H1 (cell line): ENCODE results near the gene UBR3. TPM values are rescaled to one million over a fixed set of nuclear protein-coding genes. Genes with fewer than 3 reads are reported as not detected.

Experiments used
- CTCF ChIA-PET: fragments of 300-600 bp; sonication (Branson Sonifier 250); formaldehyde crosslinking; loops from one replicate; lab custom pipeline; 2021; ENCODE audit not compliant: partially characterized antibody; lab: Charles Lee
- POLR2A ChIA-PET: fragments of 300-600 bp; sonication (Branson Sonifier 250); formaldehyde crosslinking; loops from one replicate; lab custom pipeline; 2021; ENCODE audit warnings: inconsistent platforms; ENCODE audit not compliant: partially characterized antibody; lab: Charles Lee
- DNase-seq, 2 experiments: peaks; one replicate each; pipeline versions ENCODE4 v3.0.0 to v3.0.0-alpha.2; 2010 to 2022; ENCODE audit warnings: low spot score in 2 of 2, low read depth in 1 of 2, mixed read lengths in 1 of 2
- FAIRE-seq: peaks from 2 replicates; lab custom pipeline; 2011; peaks lifted over from hg19 to GRCh38; lab: Jason Lieb, UNC
- H2AFZ ChIP-seq: 2 replicates; pipeline ENCODE4 v1.8.1; 2012; ENCODE audit warnings: low read length, inconsistent platforms
- H2AK5ac ChIP-seq: 2 replicates; pipeline ENCODE4 v1.6.1; 2013; ENCODE audit warnings: low read depth, low read length
- H2BK120ac ChIP-seq: replicated peaks from 2 replicates; pipeline ENCODE3; 2013; ENCODE audit warnings: low read depth, low read length, inconsistent platforms
- H2BK12ac ChIP-seq: 2 replicates; pipeline ENCODE4 v1.6.1; 2013; ENCODE audit warnings: low read depth, low read length
- H2BK15ac ChIP-seq: 2 replicates; pipeline ENCODE4 v1.6.1; 2013; ENCODE audit warnings: low read length
- H2BK20ac ChIP-seq: 2 replicates; pipeline ENCODE4 v1.6.1; 2013; ENCODE audit warnings: low read length
- H2BK5ac ChIP-seq: 2 replicates; pipeline ENCODE4 v1.6.1; 2013; ENCODE audit warnings: low read depth, low read length
- H3K14ac ChIP-seq: 2 replicates; pipeline ENCODE4 v1.6.1; 2013; ENCODE audit warnings: inconsistent platforms; ENCODE audit not compliant: insufficient read length
- H3K18ac ChIP-seq: 2 replicates; pipeline ENCODE4 v1.6.1; 2013; ENCODE audit warnings: low read length; ENCODE audit errors: extremely low read depth
- H3K23ac ChIP-seq: 2 replicates; pipeline ENCODE4 v1.6.1; 2013; ENCODE audit warnings: inconsistent platforms; ENCODE audit not compliant: insufficient read length
- H3K23me2 ChIP-seq: 2 replicates; pipeline ENCODE4 v1.6.1; 2013; ENCODE audit warnings: low read depth, low read length
- H3K27ac ChIP-seq: 2 replicates; pipeline ENCODE4 v1.6.1; 2011; ENCODE audit warnings: low read depth, low read length, inconsistent platforms
- H3K27me3 ChIP-seq, 4 experiments: replicated peaks in 1 of 4; 1 replicate in 1 of 4; 2 replicates in 3 of 4; pipeline versions ENCODE4 v1.6.1 to v1.8.1; 2011 to 2013; ENCODE audit warnings: low read length in 3 of 4, mild to moderate bottlenecking in 3 of 4, inconsistent platforms in 2 of 4, mixed read lengths in 2 of 4, moderate library complexity in 1 of 4; ENCODE audit not compliant: control insufficient read depth in 3 of 4, insufficient read depth in 3 of 4; ENCODE audit errors: extremely low read depth in 1 of 4
- H3K36me3 ChIP-seq, 4 experiments: 2 replicates each; pipeline versions ENCODE4 v1.6.1 to v1.8.1; 2011 to 2013; ENCODE audit warnings: mild to moderate bottlenecking in 4 of 4, low read length in 3 of 4, moderate library complexity in 2 of 4, control low read depth in 1 of 4, inconsistent platforms in 1 of 4; ENCODE audit not compliant: insufficient read depth in 4 of 4, control insufficient read depth in 2 of 4
- H3K4ac ChIP-seq: replicated peaks from 2 replicates; pipeline ENCODE3; 2013; ENCODE audit warnings: low read length, low read depth, mixed read lengths, inconsistent platforms; ENCODE audit not compliant: insufficient read length
- H3K4me1 ChIP-seq, 4 experiments: replicated peaks in 1 of 4; 1 replicate in 1 of 4; 2 replicates in 3 of 4; pipeline versions ENCODE4 v1.6.1 to v1.8.1; 2011 to 2013; ENCODE audit warnings: low read length in 3 of 4, inconsistent platforms in 2 of 4, mixed read lengths in 1 of 4; ENCODE audit not compliant: insufficient read depth in 4 of 4, control insufficient read depth in 3 of 4
- H3K4me2 ChIP-seq, 2 experiments: 2 replicates each; pipeline versions ENCODE4 v1.6.1 to v1.8.1; 2011 to 2013; ENCODE audit warnings: low read depth in 2 of 2, low read length in 2 of 2, control low read depth in 1 of 2, inconsistent platforms in 1 of 2, mild to moderate bottlenecking in 1 of 2; ENCODE audit not compliant: insufficient read depth in 1 of 2
- H3K4me3 ChIP-seq, 4 experiments: fragments of 200-600, 300-600 bp in 1 of 4; sonication (generic), shearing (Covaris generic), sonication (Bioruptor Twin) in 1 of 4; 2 replicates each; pipeline versions ENCODE4 v1.5.1 to v1.8.1; 2011 to 2016; ENCODE audit warnings: low read length in 4 of 4, low read depth in 3 of 4, control low read depth in 2 of 4, inconsistent platforms in 2 of 4, mild to moderate bottlenecking in 2 of 4, mixed read lengths in 1 of 4, moderate library complexity in 1 of 4; ENCODE audit not compliant: insufficient read depth in 2 of 4; ENCODE audit errors: extremely low read depth in 1 of 4
- H3K56ac ChIP-seq: replicated peaks from 2 replicates; pipeline ENCODE3; 2013; ENCODE audit warnings: low read depth, mild to moderate bottlenecking, mixed read lengths, low read length, inconsistent platforms; ENCODE audit not compliant: insufficient read length
- H3K79me1 ChIP-seq: 2 replicates; pipeline ENCODE4 v1.6.1; 2013; ENCODE audit warnings: low read depth, low read length, control low read depth
- H3K79me2 ChIP-seq, 2 experiments: 2 replicates each; pipeline versions ENCODE4 v1.6.1 to v1.8.1; 2012 to 2013; ENCODE audit warnings: low read length in 2 of 2, mild to moderate bottlenecking in 2 of 2, inconsistent platforms in 1 of 2; ENCODE audit not compliant: insufficient read depth in 2 of 2, control insufficient read depth in 1 of 2
- H3K9ac ChIP-seq, 4 experiments: replicated peaks in 1 of 4; 1 replicate in 1 of 4; 2 replicates in 3 of 4; pipeline versions ENCODE4 v1.6.1 to v1.8.1; 2011 to 2013; ENCODE audit warnings: low read depth in 3 of 4, low read length in 3 of 4, control low read depth in 2 of 4, mild to moderate bottlenecking in 2 of 4, moderate library complexity in 2 of 4, inconsistent platforms in 1 of 4; ENCODE audit errors: extremely low read depth in 1 of 4
- H3K9me3 ChIP-seq, 2 experiments: 2 replicates each; pipeline versions ENCODE4 v1.6.1 to v1.8.1; 2012 to 2013; ENCODE audit warnings: mild to moderate bottlenecking in 2 of 2, moderate library complexity in 2 of 2, control low read depth in 1 of 2, inconsistent platforms in 1 of 2, low read depth in 1 of 2, low read length in 1 of 2, mixed read lengths in 1 of 2; ENCODE audit not compliant: insufficient read depth in 2 of 2
- H4K20me1 ChIP-seq, 2 experiments: replicated peaks in 1 of 2; 2 replicates each; pipeline versions ENCODE3 to v1.8.1; 2011 to 2013; ENCODE audit warnings: inconsistent platforms in 2 of 2, low read length in 2 of 2, mild to moderate bottlenecking in 1 of 2; ENCODE audit not compliant: insufficient read depth in 2 of 2, control insufficient read depth in 1 of 2
- H4K5ac ChIP-seq: 2 replicates; pipeline ENCODE4 v1.6.1; 2013; ENCODE audit warnings: low read length, low read depth, mixed read lengths, inconsistent platforms; ENCODE audit not compliant: insufficient read length
- H4K8ac ChIP-seq: 2 replicates; pipeline ENCODE4 v1.8.0; 2013; ENCODE audit warnings: mild to moderate bottlenecking, moderate library complexity, low read length, inconsistent platforms; ENCODE audit not compliant: insufficient read depth; ENCODE audit errors: extremely low read depth
- H4K91ac ChIP-seq: replicated peaks from 2 replicates; pipeline ENCODE3; 2013; ENCODE audit warnings: low read length, mixed read lengths, inconsistent platforms; ENCODE audit not compliant: insufficient read length
- CEBPB ChIP-seq: IDR thresholded peaks from 2 replicates; pipeline ENCODE4 v1.6.1; 2012; ENCODE audit warnings: low read depth, low read length
- CTBP2 ChIP-seq: IDR thresholded peaks from 2 replicates; pipeline ENCODE4 v1.7.0; 2011; ENCODE audit warnings: borderline replicate concordance, mild to moderate bottlenecking, moderate library complexity, mixed read lengths, low read length; ENCODE audit not compliant: insufficient read depth, insufficient read length
- GABPA ChIP-seq: IDR thresholded peaks from 2 replicates; pipeline ENCODE4 v1.6.1; 2011; ENCODE audit warnings: mild to moderate bottlenecking, low read length, moderate library complexity, borderline replicate concordance; ENCODE audit not compliant: insufficient read depth
- HDAC6 ChIP-seq: IDR thresholded peaks from one replicate; pipeline ENCODE4 v1.7.1; 2012; ENCODE audit warnings: low read depth, mild to moderate bottlenecking, inconsistent platforms, low read length, moderate library complexity
- JUND ChIP-seq: IDR thresholded peaks from 2 replicates; pipeline ENCODE4 v1.6.1; 2011; ENCODE audit warnings: mild to moderate bottlenecking, improper control_type of control experiment, low read length
- POLR2A ChIP-seq, 2 experiments: IDR thresholded peaks; 1 replicate in 1 of 2; 2 replicates in 1 of 2; pipeline ENCODE4 v1.6.1; 2011; ENCODE audit warnings: low read depth in 2 of 2, low read length in 2 of 2, mild to moderate bottlenecking in 2 of 2; ENCODE audit errors: control extremely low read depth in 1 of 2
- RBBP5 ChIP-seq: IDR thresholded peaks from 2 replicates; pipeline ENCODE4 v1.7.1; 2012; ENCODE audit warnings: low read depth, mild to moderate bottlenecking, inconsistent platforms, low read length, moderate library complexity, borderline replicate concordance
- RXRA ChIP-seq: IDR thresholded peaks from 2 replicates; pipeline ENCODE4 v1.6.1; 2011; ENCODE audit warnings: low read depth, mild to moderate bottlenecking, low read length, moderate library complexity; ENCODE audit not compliant: insufficient read depth
- SIRT6 ChIP-seq: IDR thresholded peaks from one replicate; pipeline ENCODE4 v1.7.1; 2012; ENCODE audit warnings: low read length, inconsistent platforms
- SIX5 ChIP-seq: IDR thresholded peaks from 2 replicates; pipeline ENCODE4 v1.6.1; 2011; ENCODE audit warnings: mild to moderate bottlenecking, low read depth, low read length
- TAF1 ChIP-seq: IDR thresholded peaks from 2 replicates; pipeline ENCODE4 v1.6.1; 2011; ENCODE audit warnings: mild to moderate bottlenecking, low read depth, low read length
- YY1 ChIP-seq: IDR thresholded peaks from 2 replicates; pipeline ENCODE4 v1.6.1; 2011; ENCODE audit warnings: low read depth, mild to moderate bottlenecking, low read length
- WGBS, 2 experiments: shearing (Covaris generic) in 1 of 2; methylation state at CpG; one replicate each; pipeline versions ENCODE4 v1.1.6 to v1.1.7; 2013 to 2015; ENCODE audit warnings: low lambda C conversion rate in 2 of 2, mixed read lengths in 2 of 2, inconsistent platforms in 1 of 2, low coverage in 1 of 2, missing lambda C conversion rate in 1 of 2; ENCODE audit not compliant: insufficient replicate concordance in 2 of 2, insufficient coverage in 1 of 2, insufficient read length in 1 of 2; ENCODE audit errors: extremely low coverage in 1 of 2, missing lambda C conversion rate in 1 of 2; 5-methylcytosine and 5-hydroxymethylcytosine counted together
- polyA plus RNA-seq, 7 experiments: library from polyadenylated mRNA; depleted of rRNA in 3 of 7; stranded (reverse) in 5 of 7; unstranded in 2 of 7; fragments of >200 nt in 5 of 7; fragments of 200-250 nt in 2 of 7; gene quantifications; 1 replicate in 5 of 7; 2 replicates in 1 of 7; 4 replicates in 1 of 7; pipeline versions ENCODE4 v1.2.1 to v1.2.3, GENCODE V29; 2011 to 2013; ENCODE audit warnings: missing spikeins in 2 of 7, mixed read lengths in 2 of 7
- total RNA-seq: library from RNA; stranded (reverse); fragmentation: NEBNext Ultra II Directional; extraction: Animal tissue kit (Norgen Biotek cat#: 25700); gene quantifications from 2 replicates; pipeline ENCODE4 v1.2.1, GENCODE V29; 2021
- TF ChIP-seq, protein P1 (sequence below): IDR thresholded peaks from 2 replicates; pipeline ENCODE4 v1.6.1; 2011; ENCODE audit warnings: low read depth, mild to moderate bottlenecking, low read length; ENCODE audit not compliant: insufficient read depth

The UBR3 gene
- total and polyA plus RNA-seq, 2 of the 8 experiments (the other 6 are each of a cell fraction or from before 2014, with no cell fraction given) = 3.7 to 17.7 TPM

DNA sequence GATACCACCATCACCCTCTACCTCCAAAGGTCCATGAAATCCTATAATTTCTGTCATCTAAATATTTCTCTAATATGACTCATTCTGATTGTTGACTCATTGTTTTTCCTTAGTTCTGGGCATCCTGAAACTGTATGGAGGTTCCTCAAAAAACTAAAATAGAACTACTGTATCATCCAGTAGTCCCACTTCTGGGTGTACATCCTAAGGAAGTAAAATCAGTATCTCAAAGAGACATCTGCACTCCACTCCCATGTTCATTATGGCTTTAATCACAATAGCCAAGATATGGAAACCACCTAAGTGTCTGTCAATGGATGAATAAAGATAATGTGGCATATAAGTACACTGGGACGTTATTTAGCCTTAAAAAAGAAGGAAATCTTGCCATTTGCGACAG is 224.9 kb downstream of the UBR3 start:
- H3K18ac ChIP-seq = no peak overlapping the region
- H3K9ac ChIP-seq = no peak overlapping the region
- 93% methylated on average over 2 of the region's 2 CpGs; no CpG with 5 or more reads in 1 of the 2 experiments for WGBS, 2 experiments
- no peak overlapping the region for H4K5ac ChIP-seq
- no peak overlapping the region for H3K56ac ChIP-seq
- H3K23me2 ChIP-seq = no peaks in the 10 kb centered on the region
- H2BK5ac ChIP-seq = no peak overlapping the region
- H3K79me2 ChIP-seq = no peaks in the 10 kb centered on the region
- ChIA-PET CTCF (interaction anchor here (1.3 kb wide), 1 partner anchor 55 kb away, joined by 4 read pairs; no protein-coding TSS in a partner anchor), POLR2A (no interaction called here)
- no peak overlapping the region for H3K4me3 ChIP-seq
- H3K4me1 ChIP-seq = no peaks in the 10 kb centered on the region; a peak in 1 of 7 replicates
- H2AK5ac ChIP-seq = no peak overlapping the region
- H4K8ac ChIP-seq = no peak overlapping the region
- H3K27me3 ChIP-seq = no peaks in the 10 kb centered on the region
- H2BK12ac ChIP-seq = no peak overlapping the region
- H3K4ac ChIP-seq = no peak overlapping the region
- H3K14ac ChIP-seq = no peak overlapping the region
- H4K91ac ChIP-seq = no peak overlapping the region
- no peak overlapping the region for H3K23ac ChIP-seq
- no peak overlapping the region for H2AFZ ChIP-seq
- no peak overlapping the region for H2BK120ac ChIP-seq
- H2BK15ac ChIP-seq = no peak overlapping the region
- H4K20me1 ChIP-seq = no peaks in the 10 kb centered on the region
- no peak overlapping the region for H3K27ac ChIP-seq
- FAIRE-seq (no peak), DNase-seq (no peak)
- H3K9me3 ChIP-seq = no peaks in the 10 kb centered on the region
- no peak overlapping the region for H3K4me2 ChIP-seq
- H3K79me1 ChIP-seq = no peaks in the 10 kb centered on the region
- 0 out of 8 replicates have a peak, but pooled peaks cover 0 to 2% (median 0%) of the 10 kb centered on the region in 4 experiments for H3K36me3 ChIP-seq
- H2BK20ac ChIP-seq = no peak overlapping the region
- TF ChIP-seq CTBP2 (no peak), GABPA (no peak), JUND (no peak), TAF1 (no peak), POLR2A (IDR thresholded peaks at IDR 0.05; ENCODE audit: control extremely low read depth in 1 of 2, low read depth in 2 of 2, low read length in 2 of 2) (no peak), HDAC6 (no peak), SIRT6 (no peak), SIX5 (no peak), CEBPB (no peak), RBBP5 (no peak), YY1 (no peak), RXRA (no peak)
- TF ChIP-seq, protein P1, sequence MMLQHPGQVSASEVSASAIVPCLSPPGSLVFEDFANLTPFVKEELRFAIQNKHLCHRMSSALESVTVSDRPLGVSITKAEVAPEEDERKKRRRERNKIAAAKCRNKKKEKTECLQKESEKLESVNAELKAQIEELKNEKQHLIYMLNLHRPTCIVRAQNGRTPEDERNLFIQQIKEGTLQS = no peak
